Skin of body (tissue), 2 donors: ENCODE measurements around the gene PPP1R1B. TPM values are rescaled to one million over a fixed set of nuclear protein-coding genes. Genes with fewer than 3 reads are reported as not detected.
"Not testable (repeated sequence)": the region's sequence is repeated elsewhere in the genome, so short reads cannot be mapped to it uniquely, and the experiment has no call there.

Source experiments
- DNase-seq: peaks from one replicate; lab custom pipeline; 2025; lab: John Stamatoyannopoulos, UW
- total RNA-seq: library from RNA; depleted of rRNA; stranded (reverse); fragments of >200 nt; gene quantifications from one replicate; pipeline ENCODE4 v1.2.3, GENCODE V29; 2014

PPP1R1B gene
- 12.8 TPM for total RNA-seq

GRCh38 chr17:39626171-39627046 lies at the start of gene PPP1R1B:
TSS of gene PPP1R1B (plus strand) at chr17:39626952. CDS start at chr17:39627393, 441 bp downstream.
- no peak for DNase-seq

DNA sequence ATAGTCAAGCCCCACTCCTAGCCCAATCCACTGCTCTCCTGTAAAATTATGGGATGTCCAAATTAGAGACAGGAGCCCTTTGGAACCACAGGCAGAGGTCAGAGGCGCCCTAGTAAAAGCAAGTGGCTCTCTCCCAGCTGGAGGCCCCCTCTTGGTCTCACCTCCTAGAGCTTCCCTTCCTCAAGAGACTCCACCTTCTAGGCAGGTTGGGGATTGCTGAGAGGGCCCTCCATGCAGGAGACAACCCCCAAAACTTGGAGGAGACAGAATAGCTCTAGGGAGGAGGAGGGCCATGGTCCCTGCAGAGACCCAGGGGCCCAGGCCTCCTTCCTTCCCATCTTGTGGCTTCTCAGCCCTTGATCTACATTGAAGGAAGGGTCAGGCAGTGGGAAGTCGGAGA lies 48.5 kb upstream of the PPP1R1B start:
- DNase-seq = no peak

DNA sequence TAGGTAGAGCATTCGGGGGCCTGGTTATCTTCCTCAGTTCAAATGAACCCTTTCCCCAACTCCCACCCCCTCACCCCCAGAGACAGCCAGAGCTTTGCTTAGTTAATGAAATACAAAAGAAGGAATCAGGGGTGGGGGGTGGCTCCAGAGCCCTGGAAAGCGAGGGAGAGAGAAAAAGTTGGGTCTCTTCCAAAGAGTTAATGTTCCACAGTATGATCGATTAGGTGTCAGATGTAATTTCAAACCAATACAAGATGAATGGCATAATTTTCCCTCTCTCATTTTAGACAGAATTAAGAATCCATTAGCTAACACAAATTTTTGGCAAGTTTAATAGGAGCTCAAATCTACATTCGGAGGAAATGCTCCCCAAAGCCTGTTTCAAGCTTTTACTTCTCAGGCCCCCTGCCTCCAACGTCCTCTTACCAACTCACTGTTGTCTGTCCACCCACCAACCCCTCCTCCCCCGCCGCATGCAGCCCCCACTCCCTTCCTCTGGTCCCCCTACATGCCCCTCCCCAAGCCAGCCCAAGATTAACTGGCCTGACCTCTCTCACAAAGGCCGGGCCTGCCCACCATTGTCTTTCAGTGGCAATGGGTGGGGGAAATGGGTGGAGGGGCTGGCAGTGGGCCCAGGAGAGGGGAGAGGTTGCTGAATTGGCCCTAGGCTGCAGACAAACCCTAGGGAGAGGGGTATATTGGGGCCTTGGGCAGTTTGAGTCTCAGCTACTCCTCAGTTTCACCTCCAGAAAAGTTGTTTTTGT lies 47.3 kb upstream of the PPP1R1B start:
- DNase-seq = no peak

GRCh38 chr17:39580082-39580468 lies 46.7 kb upstream of the PPP1R1B start:
- DNase-seq = no peak

DNA sequence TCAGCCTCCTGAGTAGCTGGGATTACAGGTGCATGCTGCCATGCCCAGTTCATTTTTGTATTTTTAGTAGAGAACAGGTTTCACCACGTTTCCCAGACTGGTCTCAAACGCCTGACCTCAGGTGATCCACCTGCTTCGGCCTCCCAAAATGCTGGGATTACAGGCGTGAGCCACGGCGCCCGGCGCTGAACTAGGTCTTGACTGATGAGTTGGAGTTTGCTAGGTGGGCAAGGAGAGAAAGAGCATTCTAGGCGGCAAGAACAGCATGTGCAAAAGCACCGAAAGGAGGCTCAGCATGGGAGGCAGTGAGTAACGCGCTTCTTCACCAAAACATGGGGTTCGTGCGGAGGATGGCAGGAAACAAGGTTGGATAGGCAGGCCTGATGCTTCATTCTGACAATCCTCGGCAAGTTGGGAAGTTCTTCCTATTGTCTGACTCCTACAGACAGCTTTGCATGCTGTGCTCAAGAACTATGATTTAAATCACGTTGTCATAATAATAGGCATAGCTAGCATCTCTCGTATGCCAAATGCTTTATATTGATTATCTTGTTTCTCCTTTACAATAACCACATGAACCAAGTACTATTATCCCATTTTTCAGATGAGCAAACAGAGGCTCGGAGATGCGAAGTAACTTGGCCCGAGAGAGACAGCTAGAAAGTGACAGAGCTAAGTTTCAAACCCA lies 45.5 kb upstream of the PPP1R1B start:
- DNase-seq = no peak

DNA sequence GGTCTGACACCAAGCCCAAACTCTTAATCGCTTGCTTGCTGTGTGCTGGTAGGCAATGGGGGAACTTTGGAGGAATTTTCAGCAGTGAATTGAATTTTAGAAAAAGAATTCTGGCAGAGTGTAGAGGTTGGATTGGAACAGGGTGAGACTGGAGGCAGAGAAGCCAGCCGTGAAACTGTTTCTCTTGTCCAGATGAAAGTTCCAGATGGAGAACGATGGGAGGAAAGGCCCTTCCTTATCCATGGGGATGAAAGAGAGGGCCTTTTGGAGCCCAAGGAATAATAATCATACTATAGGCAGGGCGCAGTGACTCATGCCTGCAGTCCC lies 45.0 kb upstream of the PPP1R1B start:
- no peak for DNase-seq

- DNase-seq = no peak
Observed at GRCh38 chr17:39582658-39583057, 44.1 kb upstream of the PPP1R1B start.

DNA sequence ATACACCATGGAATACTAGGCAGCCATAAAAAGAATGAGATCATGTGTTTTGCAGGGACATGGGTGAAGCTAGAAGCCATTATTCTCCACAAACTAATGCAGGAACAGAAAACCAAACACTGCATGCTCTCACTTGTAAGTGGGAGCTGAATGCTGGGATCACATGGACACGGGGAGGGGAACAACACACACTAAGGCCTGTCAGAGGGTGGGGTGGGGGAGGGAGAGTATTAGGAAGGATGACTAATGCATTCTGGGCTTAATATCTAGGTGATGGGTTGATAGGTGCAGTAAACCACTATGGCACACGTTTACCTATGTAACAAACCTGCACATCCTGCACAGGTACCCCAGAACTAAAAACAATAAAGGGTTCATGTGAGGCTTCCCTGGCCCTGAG lies 36.6 kb upstream of the PPP1R1B start:
- not testable (repeated sequence) for DNase-seq

- no peak for DNase-seq
Observed at GRCh38 chr17:39591958-39592954, 34.5 kb upstream of the PPP1R1B start.

DNA sequence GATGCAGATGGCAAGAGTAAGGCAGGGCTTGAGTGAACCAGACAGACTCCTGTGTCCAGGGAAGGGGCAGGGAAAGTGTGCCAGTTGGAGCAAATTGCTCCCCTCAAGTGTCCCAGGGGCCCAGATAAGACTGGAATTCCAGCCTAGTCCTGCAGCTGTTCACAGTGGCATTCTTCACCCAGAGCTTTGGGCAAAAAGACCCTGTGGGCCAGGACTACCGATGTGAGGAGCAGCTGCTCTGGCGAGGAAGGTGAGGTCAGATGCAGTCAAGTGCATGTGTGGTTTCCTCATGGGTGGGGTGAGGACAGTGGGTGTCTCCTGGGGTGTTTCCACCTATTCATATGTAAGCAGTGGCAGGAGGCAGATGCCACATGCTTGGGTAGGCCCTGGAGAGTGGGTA lies 33.4 kb upstream of the PPP1R1B start:
- no peak for DNase-seq

DNA sequence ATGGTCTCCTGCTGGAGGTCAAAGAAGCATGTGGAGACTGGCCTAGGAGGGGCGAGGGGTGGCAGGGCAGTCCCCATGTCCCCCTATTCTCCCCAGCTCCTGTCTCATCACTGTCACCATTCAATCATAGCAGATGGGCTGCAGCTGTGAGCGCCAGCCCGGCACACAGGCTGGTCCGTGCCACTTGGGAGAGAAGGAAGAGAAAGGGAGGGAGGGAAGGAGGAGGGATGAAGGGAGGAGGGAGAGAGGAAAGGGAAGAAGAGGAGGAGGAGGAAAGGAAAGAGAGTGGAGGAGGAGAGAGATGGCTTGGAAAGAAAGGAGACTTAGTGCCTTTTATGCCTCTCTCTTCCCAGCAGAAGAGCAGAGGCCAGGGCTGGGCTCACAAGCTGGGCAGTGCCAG lies 31.5 kb upstream of the PPP1R1B start:
- no peak for DNase-seq

DNA sequence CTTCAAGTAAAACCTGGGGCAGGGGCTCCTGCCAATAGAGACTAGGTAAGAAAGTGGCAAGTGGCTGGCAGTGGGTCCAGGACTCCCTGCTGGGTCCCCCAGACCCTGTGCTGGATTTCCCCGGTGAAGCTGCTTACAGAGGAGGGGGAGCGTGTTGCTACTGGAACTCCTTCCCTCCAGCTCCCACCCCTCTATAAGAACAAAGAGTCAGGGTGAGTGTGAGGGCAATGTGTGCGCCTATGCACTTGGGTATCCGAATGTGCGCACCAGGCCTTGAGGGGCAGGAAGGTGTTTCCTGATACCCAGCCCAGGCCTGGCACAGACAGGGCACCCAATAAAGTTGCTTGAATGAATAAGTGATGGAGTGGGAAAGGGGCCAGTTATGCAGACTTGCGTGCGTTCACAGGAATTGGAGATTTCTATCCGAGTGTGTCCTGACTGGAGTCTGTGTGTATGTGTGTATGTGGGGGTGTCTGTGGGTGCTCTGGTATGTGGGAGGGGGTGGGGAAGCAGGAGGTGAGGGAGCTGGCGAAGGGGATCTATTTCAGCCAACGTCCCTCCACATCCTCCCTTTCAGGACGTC lies 30.7 kb upstream of the PPP1R1B start:
- DNase-seq = no peak

- DNase-seq = no peak
Observed at GRCh38 chr17:39596543-39597267, 30.0 kb upstream of the PPP1R1B start.

- DNase-seq = no peak
Observed at GRCh38 chr17:39597372-39598046, 29.2 kb upstream of the PPP1R1B start.

DNA sequence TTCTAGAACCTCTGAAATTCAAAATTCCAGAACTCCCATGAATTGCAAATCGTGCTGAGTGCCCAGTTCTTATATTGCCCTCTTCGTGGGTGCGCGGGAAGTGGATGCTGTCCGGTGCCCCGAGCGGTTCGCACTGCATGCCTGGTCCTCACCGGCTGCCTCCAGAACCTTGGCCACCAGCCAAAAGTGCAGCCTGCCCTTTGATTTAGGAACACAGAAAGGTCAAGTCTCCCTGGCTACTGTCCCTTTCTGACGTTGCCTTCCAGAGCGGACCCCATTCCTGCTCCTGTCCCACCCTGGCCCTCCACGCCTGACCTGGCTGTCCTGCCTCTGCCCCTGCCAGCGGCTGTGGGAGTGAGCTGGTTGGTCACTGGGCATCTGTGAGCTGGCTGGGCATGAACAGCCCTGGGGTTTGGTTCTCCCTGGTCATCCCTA lies 28.7 kb upstream of the PPP1R1B start:
- no peak for DNase-seq

DNA sequence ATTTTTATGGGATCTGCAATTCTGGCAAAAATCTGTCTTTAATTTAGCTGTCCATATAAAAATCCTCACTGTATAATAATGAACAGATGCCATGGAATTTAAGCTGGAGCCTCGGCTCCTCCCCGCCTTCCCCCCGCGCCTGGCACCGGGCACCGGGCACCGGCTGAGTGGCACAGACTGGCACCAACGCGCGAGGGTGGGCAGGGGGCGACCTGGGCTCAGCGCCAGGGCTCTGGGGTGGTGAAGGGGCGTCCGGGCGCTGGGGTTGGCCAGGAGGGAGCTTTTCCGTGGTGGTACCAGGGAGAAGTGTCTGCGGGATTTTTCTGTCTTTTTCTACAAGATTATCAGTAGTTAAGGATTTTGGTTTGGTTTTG lies 28.1 kb upstream of the PPP1R1B start:
- no peak for DNase-seq

GRCh38 chr17:39599004-39599664 lies 27.6 kb upstream of the PPP1R1B start:
- DNase-seq = no peak

GRCh38 chr17:39599665-39600231 lies 27.0 kb upstream of the PPP1R1B start:
- DNase-seq = no peak
